GM12875 (cell line): Measurements from ENCODE around the gene TSPYL4.

Experiments
- H3K4me3 ChIP-seq: one replicate; pipeline ENCODE4 v1.5.1; 2011; ENCODE audit warnings: low read depth, low read length, control low read depth
- TF ChIP-seq, protein P1 (sequence below): IDR thresholded peaks from 2 replicates; pipeline ENCODE4 v1.5.1; 2011; ENCODE audit warnings: low read depth, mild to moderate bottlenecking, control low read depth, inconsistent platforms, low read length, moderate library complexity, borderline replicate concordance; ENCODE audit not compliant: insufficient read depth

TSPYL4 gene

DNA sequence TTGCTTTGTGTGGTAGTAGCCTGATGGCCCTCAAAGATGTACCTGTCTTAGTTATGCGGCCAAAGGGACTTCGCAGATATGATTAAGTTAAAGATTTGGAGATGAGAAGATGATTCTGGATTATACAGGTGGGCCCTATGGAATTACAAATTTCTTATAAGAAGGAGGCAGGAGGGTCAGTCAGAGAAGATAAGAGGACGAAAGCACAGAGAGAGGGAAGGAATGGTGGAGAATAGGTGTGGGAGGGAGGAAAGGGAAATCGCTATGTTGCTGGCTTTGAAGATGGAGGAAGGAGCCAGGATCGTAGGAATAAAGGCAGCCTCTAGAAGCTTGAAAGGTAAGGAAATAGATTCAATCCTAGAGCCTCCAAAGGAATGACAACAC, 27.1 kb upstream of the TSPYL4 start:
- no peak overlapping the region for H3K4me3 ChIP-seq
- TF ChIP-seq, protein P1, sequence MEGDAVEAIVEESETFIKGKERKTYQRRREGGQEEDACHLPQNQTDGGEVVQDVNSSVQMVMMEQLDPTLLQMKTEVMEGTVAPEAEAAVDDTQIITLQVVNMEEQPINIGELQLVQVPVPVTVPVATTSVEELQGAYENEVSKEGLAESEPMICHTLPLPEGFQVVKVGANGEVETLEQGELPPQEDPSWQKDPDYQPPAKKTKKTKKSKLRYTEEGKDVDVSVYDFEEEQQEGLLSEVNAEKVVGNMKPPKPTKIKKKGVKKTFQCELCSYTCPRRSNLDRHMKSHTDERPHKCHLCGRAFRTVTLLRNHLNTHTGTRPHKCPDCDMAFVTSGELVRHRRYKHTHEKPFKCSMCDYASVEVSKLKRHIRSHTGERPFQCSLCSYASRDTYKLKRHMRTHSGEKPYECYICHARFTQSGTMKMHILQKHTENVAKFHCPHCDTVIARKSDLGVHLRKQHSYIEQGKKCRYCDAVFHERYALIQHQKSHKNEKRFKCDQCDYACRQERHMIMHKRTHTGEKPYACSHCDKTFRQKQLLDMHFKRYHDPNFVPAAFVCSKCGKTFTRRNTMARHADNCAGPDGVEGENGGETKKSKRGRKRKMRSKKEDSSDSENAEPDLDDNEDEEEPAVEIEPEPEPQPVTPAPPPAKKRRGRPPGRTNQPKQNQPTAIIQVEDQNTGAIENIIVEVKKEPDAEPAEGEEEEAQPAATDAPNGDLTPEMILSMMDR: no peak

DNA sequence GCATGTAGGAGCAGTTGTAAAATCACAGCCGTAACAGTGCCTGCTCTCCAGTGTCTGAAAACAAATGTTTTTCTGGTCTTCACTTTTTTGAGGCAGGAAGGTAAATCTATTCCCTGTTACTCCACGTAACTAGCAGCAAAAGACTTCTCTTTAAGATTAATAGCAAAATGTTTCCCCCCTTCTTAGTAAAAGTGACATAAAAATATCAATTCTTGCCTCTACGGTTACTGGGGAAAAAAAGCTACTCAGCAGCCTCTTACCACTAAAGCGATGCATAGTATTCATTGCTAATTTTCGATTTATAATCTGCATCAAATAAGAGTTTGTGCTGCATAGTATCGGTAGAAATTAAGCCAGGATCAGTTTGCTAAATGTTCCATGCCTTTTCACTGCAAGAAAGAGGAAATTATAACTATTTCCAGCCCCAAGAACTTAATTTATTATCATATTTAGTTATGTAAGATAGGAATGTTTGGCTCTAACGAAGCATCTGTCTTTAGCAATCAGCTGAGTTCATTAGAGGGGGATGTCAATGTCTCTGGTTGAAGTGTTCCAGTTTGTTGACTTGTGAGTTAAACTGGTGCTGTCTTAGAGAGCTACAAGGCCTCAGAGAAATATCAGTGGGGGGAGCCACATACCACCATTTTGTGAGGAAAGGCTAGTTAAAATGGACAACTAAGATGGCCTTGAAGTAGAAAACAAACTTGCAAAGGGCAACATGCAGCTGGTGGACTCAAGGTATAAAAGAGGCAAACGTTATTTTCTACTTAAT, 26.5 kb upstream of the TSPYL4 start:
- peak overlapping the region; percentile 47 for H3K4me3 ChIP-seq
- TF ChIP-seq, protein P1: no peak

DNA sequence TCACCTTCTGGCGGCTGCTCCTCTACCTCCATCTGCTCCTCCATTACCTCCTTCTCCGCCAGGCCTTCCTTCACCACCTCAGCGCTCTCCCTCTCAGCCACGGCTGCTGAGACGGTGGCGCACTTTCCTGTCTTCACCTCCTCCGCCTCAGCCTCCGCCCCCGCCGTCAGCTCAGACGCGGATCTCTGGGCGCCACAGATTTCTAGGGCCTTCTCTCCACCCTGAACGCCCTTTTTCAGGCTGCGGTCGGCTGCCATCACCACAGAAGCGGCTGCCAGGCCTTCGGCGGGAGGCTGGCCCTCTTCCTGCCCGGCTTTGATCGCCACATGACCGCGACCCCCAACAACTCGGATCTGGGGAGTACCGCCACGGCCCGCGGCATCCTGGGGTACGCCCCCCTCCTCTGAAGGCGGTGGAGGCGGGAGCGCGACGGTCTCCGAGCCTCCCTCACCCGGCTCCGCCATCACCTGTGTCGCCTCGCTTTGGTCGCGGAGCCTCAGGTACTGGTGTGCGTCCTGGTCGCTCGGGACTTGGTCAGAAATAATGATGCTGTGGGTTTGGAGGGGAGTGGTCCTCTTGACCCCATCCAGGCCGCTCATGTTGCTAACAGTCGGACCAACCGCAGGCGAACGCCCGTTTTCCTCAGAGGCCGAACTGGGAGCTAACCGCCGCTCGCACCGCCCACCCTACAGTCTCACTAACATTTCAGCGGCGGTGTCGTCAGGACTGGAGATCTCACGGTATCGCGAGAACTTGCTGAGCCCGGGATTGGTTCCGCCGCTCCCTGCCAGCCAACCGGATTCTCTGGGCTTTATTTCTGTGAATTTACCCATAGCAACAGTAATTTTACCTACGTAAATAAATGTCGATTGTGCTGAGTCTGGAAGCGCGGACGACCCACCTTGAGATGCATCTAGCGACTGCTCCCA, 25.6 kb upstream of the TSPYL4 start, which contains the start of gene TSPYL1:
TSS of gene TSPYL1 (minus strand) at position 699 of the 929 bp plus-strand sequence. CDS start at position 599, 100 bp downstream.
- peak within 1 kb of the TSS; percentile 69 for H3K4me3 ChIP-seq
- TF ChIP-seq, protein P1: no peak

DNA sequence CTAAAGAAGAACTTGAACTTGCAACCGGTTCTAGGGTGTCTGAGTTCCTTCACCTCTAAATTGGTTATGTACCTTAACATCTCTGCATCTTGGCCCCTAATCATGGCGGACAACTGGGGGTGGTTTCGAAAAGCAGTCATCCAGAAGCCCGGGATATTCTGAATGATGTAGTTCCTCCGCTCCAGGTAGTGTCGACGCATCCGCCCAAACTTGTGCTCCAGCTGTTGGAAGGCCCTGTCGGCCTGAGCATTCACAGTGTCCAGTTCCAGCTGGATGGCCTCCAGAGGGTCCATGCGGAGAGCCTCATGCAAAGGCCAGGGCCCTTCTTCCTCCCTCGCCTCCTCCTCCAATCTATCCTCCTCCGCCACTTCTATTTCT, 25.0 kb upstream of the TSPYL4 start:
- H3K4me3 ChIP-seq: peak overlapping the region; percentile 69
- TF ChIP-seq, protein P1: no peak

DNA sequence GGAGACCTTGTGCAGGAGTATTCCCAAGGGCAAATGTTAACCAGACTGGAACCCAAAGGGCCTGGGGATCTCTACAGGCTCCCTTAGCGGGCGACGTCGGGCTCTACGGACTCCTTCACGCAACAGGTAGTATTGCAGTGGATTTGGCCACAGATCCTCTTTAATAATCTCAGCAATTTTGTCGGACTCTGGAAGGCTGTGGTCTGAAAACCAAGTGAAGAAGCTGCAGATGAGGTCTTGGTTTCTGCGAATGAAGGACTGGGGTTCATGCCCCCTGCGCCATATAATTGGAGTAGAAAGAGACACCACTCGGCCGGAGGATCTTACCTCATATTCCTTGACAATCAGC, 24.6 kb upstream of the TSPYL4 start:
- H3K4me3 ChIP-seq: peak overlapping the region; percentile 69
- TF ChIP-seq, protein P1: no peak

DNA sequence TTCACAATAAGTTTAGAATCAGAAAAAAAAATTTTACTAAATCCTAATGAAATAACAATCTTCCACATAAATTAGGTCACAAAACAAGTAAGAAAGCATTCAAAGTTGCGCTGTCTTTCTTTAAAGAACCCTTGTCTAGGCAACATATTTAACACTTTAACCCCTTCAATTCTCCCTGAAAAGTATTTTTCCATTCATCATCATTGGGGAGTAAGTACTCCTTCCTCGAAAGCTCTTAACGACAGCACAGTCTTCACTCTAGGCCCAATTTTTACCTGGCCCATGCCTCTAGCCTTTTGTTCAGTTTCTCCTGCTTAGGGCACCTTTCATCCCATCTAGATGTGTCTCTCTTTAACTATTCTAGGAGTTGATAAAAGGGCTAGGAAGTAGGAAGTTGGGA, 23.2 kb upstream of the TSPYL4 start:
- TF ChIP-seq, protein P1: no peak
- H3K4me3 ChIP-seq: peak overlapping the region; percentile 12
